IMR-90 (cell line): ENCODE data around the gene CST7. TPM values are rescaled to one million over a fixed set of nuclear protein-coding genes. Genes with fewer than 3 reads are reported as not detected.

Experiments
- ATAC-seq: fragments of 200-7000 bp; cut with Tn5 transposase; 2 replicates; pipeline ENCODE4 v1.9.1; 2020; ENCODE audit warnings: low read depth, mild to moderate bottlenecking, moderate library complexity
- BruUV-seq: library from RNA; stranded (reverse); fragments of 400-500 nt; replicated peaks from 2 replicates; lab custom pipeline; 2021; lab: Mats Ljungman, UMichigan
- CTCF ChIA-PET: fragments of 300-600 bp; formaldehyde crosslinking; extraction: SDS; loops from one replicate; lab custom pipeline; 2021; ENCODE audit warnings: antibody characterized with exemption; lab: Yijun Ruan, JAX
- POLR2A ChIA-PET: fragments of 300-600 bp; sonication (Branson Sonifier 250); formaldehyde crosslinking; loops from one replicate; lab custom pipeline; 2022; ENCODE audit warnings: antibody characterized with exemption; ENCODE audit not compliant: unreplicated experiment; lab: Charles Lee
- DNase-seq: peaks from one replicate; pipeline ENCODE4 v3.0.0; 2013
- H2AFZ ChIP-seq: replicated peaks from 2 replicates; pipeline ENCODE3; 2013; ENCODE audit warnings: low read length, mild to moderate bottlenecking; ENCODE audit not compliant: poor library complexity
- H2AK5ac ChIP-seq: 2 replicates; pipeline ENCODE4 v1.6.1; 2013; ENCODE audit warnings: low read depth, low read length, inconsistent platforms
- H2AK9ac ChIP-seq: replicated peaks from 2 replicates; pipeline ENCODE3; 2013; ENCODE audit warnings: mild to moderate bottlenecking, low read depth, low read length, moderate library complexity; ENCODE audit not compliant: poor library complexity
- H2BK120ac ChIP-seq: 2 replicates; pipeline ENCODE4 v1.6.1; 2013; ENCODE audit warnings: low read depth, low read length, inconsistent platforms
- H2BK15ac ChIP-seq: 3 replicates; pipeline ENCODE4 v1.6.1; 2013; ENCODE audit warnings: low read depth, low read length, inconsistent platforms
- H2BK20ac ChIP-seq: 2 replicates; pipeline ENCODE4 v1.6.1; 2013; ENCODE audit warnings: low read depth, mild to moderate bottlenecking, inconsistent platforms, low read length, moderate library complexity
- H2BK5ac ChIP-seq: 2 replicates; pipeline ENCODE4 v1.6.1; 2013; ENCODE audit warnings: mild to moderate bottlenecking, low read depth, low read length, inconsistent platforms; ENCODE audit not compliant: poor library complexity, severe bottlenecking
- H3K14ac ChIP-seq: replicated peaks from 2 replicates; pipeline ENCODE4 v1.6.1; 2013; ENCODE audit warnings: low read depth, low read length, inconsistent platforms
- H3K18ac ChIP-seq: 2 replicates; pipeline ENCODE4 v1.6.1; 2013; ENCODE audit warnings: low read depth, low read length, control low read depth
- H3K23ac ChIP-seq: 2 replicates; pipeline ENCODE4 v1.6.1; 2013; ENCODE audit warnings: low read depth, low read length, inconsistent platforms
- H3K27ac ChIP-seq: 2 replicates; pipeline ENCODE4 v1.5.1; 2013; ENCODE audit warnings: mild to moderate bottlenecking, control low read depth, low read length; ENCODE audit not compliant: insufficient read depth
- H3K27me3 ChIP-seq: 2 replicates; pipeline ENCODE4 v1.6.1; 2013; ENCODE audit warnings: low read length; ENCODE audit not compliant: control insufficient read depth, insufficient read depth
- H3K36me3 ChIP-seq: 2 replicates; pipeline ENCODE4 v1.6.1; 2013; ENCODE audit warnings: low read length, mixed read lengths; ENCODE audit not compliant: control insufficient read depth, insufficient read depth
- H3K4ac ChIP-seq: 2 replicates; pipeline ENCODE4 v1.6.1; 2013; ENCODE audit warnings: low read depth, low read length, inconsistent platforms
- H3K4me1 ChIP-seq: 2 replicates; pipeline ENCODE4 v1.6.1; 2013; ENCODE audit warnings: low read length, mixed read lengths; ENCODE audit not compliant: control insufficient read depth, insufficient read depth
- H3K4me2 ChIP-seq: 2 replicates; pipeline ENCODE4 v1.6.1; 2013; ENCODE audit warnings: low read depth, mild to moderate bottlenecking, control low read depth, low read length, moderate library complexity
- H3K4me3 ChIP-seq: 2 replicates; pipeline ENCODE4 v1.5.1; 2013; ENCODE audit warnings: low read depth, mild to moderate bottlenecking, control low read depth, low read length, moderate library complexity; ENCODE audit not compliant: insufficient read depth
- H3K56ac ChIP-seq: 2 replicates; pipeline ENCODE4 v1.6.1; 2013; ENCODE audit warnings: low read length, inconsistent platforms; ENCODE audit not compliant: insufficient read depth; ENCODE audit errors: extremely low read depth
- H3K79me1 ChIP-seq, 2 experiments: 2 replicates each; pipeline ENCODE4 v1.6.1; 2013; ENCODE audit warnings: low read length in 2 of 2, inconsistent platforms in 1 of 2, low read depth in 1 of 2
- H3K9ac ChIP-seq: 2 replicates; pipeline ENCODE4 v1.6.1; 2013; ENCODE audit warnings: low read depth, low read length, control low read depth
- H3K9me1 ChIP-seq: 2 replicates; pipeline ENCODE4 v1.6.1; 2013; ENCODE audit warnings: low read length, inconsistent platforms; ENCODE audit not compliant: insufficient read depth
- H3K9me3 ChIP-seq: 2 replicates; pipeline ENCODE4 v1.6.1; 2013; ENCODE audit warnings: low read length; ENCODE audit not compliant: control insufficient read depth, insufficient read depth
- H4K20me1 ChIP-seq: 2 replicates; pipeline ENCODE4 v1.6.1; 2013; ENCODE audit warnings: low read length, inconsistent platforms; ENCODE audit not compliant: insufficient read depth
- H4K5ac ChIP-seq: 2 replicates; pipeline ENCODE4 v1.6.1; 2013; ENCODE audit warnings: mild to moderate bottlenecking, low read depth, low read length, control low read depth
- H4K8ac ChIP-seq, 2 experiments: 2 replicates each; pipeline ENCODE4 v1.6.1; 2013; ENCODE audit warnings: low read depth in 2 of 2, low read length in 2 of 2, control low read depth in 1 of 2, inconsistent platforms in 1 of 2
- H4K91ac ChIP-seq: 2 replicates; pipeline ENCODE4 v1.6.1; 2013; ENCODE audit warnings: low read depth, low read length, inconsistent platforms; ENCODE audit not compliant: insufficient read depth
- POLR2A ChIP-seq: IDR thresholded peaks from 2 replicates; pipeline ENCODE4 v1.6.1; 2012; ENCODE audit warnings: mild to moderate bottlenecking, low read depth, low read length
- SMC3 ChIP-seq: fragments of 150-350 bp; IDR thresholded peaks from 2 replicates; pipeline ENCODE4 v1.6.1; 2016; ENCODE audit warnings: low read depth, mild to moderate bottlenecking, antibody characterized with exemption, low read length, moderate library complexity
- WGBS, 2 experiments: methylation state at CpG; one replicate each; pipeline versions ENCODE4 v1.1.5 to v1.1.7; 2013; ENCODE audit warnings: missing lambda C conversion rate in 2 of 2; ENCODE audit not compliant: insufficient read length in 1 of 2; ENCODE audit errors: extremely low coverage in 2 of 2; 5-methylcytosine and 5-hydroxymethylcytosine counted together
- dilution Hi-C: fragments of 300-500 bp; cut with HindIII; formaldehyde crosslinking; loops from one replicate; pipeline ENCODE4 v1.14.3; 2018; ENCODE audit warnings: low sequenced_read_pairs; ENCODE audit not compliant: unreplicated experiment
- in situ Hi-C: fragments of 300-500 bp; cut with MboI; formaldehyde crosslinking; loops from 3 replicates; pipeline ENCODE4 v1.14.3; 2019; ENCODE audit warnings: low sequenced_read_pairs, inconsistent platforms, mixed read lengths
- intact Hi-C: fragments of 100-400 bp; cut with micrococcal nuclease; formaldehyde crosslinking; loops from 2 replicates; pipeline ENCODE4 v1.10.0; 2022
- polyA plus RNA-seq, 3 experiments: library from polyadenylated mRNA; depleted of rRNA; stranded (reverse); fragments of >200 nt; gene quantifications; 2 replicates each; pipeline ENCODE4 v1.2.3, GENCODE V29; 2012; ENCODE audit warnings: low replicate concordance in 1 of 3
- total RNA-seq: library from RNA; depleted of rRNA; stranded (reverse); fragments of >200 nt; gene quantifications from 2 replicates; pipeline ENCODE4 v1.2.3, GENCODE V29; 2012

CST7 gene
- total and polyA plus RNA-seq, 2 of the 4 experiments (the other 2 are of a cell fraction): not detected

DNA sequence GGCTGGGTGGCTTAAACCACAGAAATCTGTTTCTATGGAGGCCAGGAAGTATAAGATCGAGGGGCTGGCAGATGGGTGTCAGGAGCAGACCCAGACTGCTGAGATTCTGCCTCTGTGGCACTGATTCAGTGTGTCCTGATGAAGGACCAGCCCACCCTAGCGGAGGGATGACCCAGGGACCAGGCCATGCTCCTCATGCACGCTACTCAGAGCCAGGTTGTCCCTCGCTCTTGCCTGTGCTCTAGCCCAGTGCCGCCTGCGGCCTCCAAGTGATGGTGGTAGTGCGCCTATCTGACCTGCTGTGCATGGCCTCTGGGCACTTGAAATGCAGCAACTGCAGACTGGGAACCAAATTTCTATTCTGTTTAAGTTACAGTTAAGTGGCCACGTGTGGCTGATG is 56.6 kb downstream of the CST7 start:
- Histone ChIP-seq H4K8ac (no peak overlapping the region), H3K14ac (no peak overlapping the region), H3K4ac (no peak overlapping the region), H3K56ac (no peak overlapping the region), H3K9me1 (no peaks in the 10 kb centered on the region), H3K27me3 (peaks cover 8% of the 10 kb centered on the region), H2BK120ac (no peak overlapping the region), H2AK5ac (no peak overlapping the region), H2AK9ac (no peak overlapping the region), H3K79me1 (no peaks in the 10 kb centered on the region), H3K18ac (no peak overlapping the region), H4K20me1 (no peaks in the 10 kb centered on the region), H3K4me1 (no peaks in the 10 kb centered on the region), H3K9ac (no peak overlapping the region), H3K36me3 (no peaks in the 10 kb centered on the region), H3K27ac (no peak overlapping the region), H2BK15ac (no peak overlapping the region), H2AFZ (no peak overlapping the region), H3K9me3 (no peaks in the 10 kb centered on the region), H2BK20ac (no peak overlapping the region), H4K5ac (no peak overlapping the region), H3K4me3 (no peak overlapping the region), H3K23ac (no peak overlapping the region), H4K91ac (no peak overlapping the region), H3K4me2 (no peak overlapping the region), H2BK5ac (no peak overlapping the region)
- no peak for ATAC-seq
- dilution Hi-C loops: no loop called here
- ChIA-PET POLR2A (no interaction called here), CTCF (no interaction called here)
- BruUV-seq: no TSS peak
- in situ Hi-C loops: loop anchor here (10.0 kb wide), 1 partner anchor 169 kb away; no protein-coding TSS in a partner anchor
- WGBS, 2 experiments: 80% methylated on average over 6 of the region's 8 CpGs; no CpG with 5 or more reads in 1 of the 2 experiments
- DNase-seq: no peak
- no peak for TF ChIP-seq SMC3
- no peak for TF ChIP-seq POLR2A
- intact Hi-C loops: no loop called here
